ENCODE measurements around the gene LRP3.

The LRP3 gene

GRCh38 chr19:33248954-33249613, 55.0 kb downstream of the LRP3 start:
- Histone ChIP-seq H3K9me3 (ENCODE audit: control insufficient read depth, insufficient read depth, low read length) (peaks cover 22% of the 10 kb centered on the region), H3K4me2 (ENCODE audit: low read length) (no peak overlapping the region), H3K79me2 (ENCODE audit: control insufficient read depth, low read length) (no peaks in the 10 kb centered on the region), H3K36me3 (ENCODE audit: control insufficient read depth, low read length) (no peaks in the 10 kb centered on the region), H3K9me2 (replicated peaks; ENCODE audit: control insufficient read depth, low read length) (no peaks in the 10 kb centered on the region), H3K4me1 (ENCODE audit: control insufficient read depth, low read length) (no peaks in the 10 kb centered on the region), H3F3A (ENCODE audit: control insufficient read depth, insufficient read depth) (no peaks in the 10 kb centered on the region), H3K27ac (ENCODE audit: low read depth, low read length) (no peak overlapping the region), H3K4me3 (ENCODE audit: low read length) (no peak overlapping the region), H3K27me3 (ENCODE audit: control insufficient read depth, low read length) (no peaks in the 10 kb centered on the region), H4K20me1 (ENCODE audit: control insufficient read depth, insufficient read depth, low read depth, low read length) (no peaks in the 10 kb centered on the region)
- TF ChIP-seq CTCF (IDR thresholded peaks at IDR 0.05; ENCODE audit: low read depth, low read length, poor library complexity, severe bottlenecking) (no peak), EZH2phosphoT487 (IDR thresholded peaks at IDR 0.05; ENCODE audit: borderline replicate concordance, low read length) (no peak)

GRCh38 chr19:33249740-33250366, 55.7 kb downstream of the LRP3 start:
- peaks cover 21% of the 10 kb centered on the region for H3K9me3 ChIP-seq (ENCODE audit: control insufficient read depth, insufficient read depth, low read length)
- no peaks in the 10 kb centered on the region for H3F3A ChIP-seq (ENCODE audit: control insufficient read depth, insufficient read depth)
- no peaks in the 10 kb centered on the region for H3K4me1 ChIP-seq (ENCODE audit: control insufficient read depth, low read length)
- H3K4me3 ChIP-seq (ENCODE audit: low read length), result no peak overlapping the region
- H3K27ac ChIP-seq (ENCODE audit: low read depth, low read length), result no peak overlapping the region
- no peaks in the 10 kb centered on the region for H3K36me3 ChIP-seq (ENCODE audit: control insufficient read depth, low read length)
- no peaks in the 10 kb centered on the region for H4K20me1 ChIP-seq (ENCODE audit: control insufficient read depth, insufficient read depth, low read depth, low read length)
- no peaks in the 10 kb centered on the region for H3K79me2 ChIP-seq (ENCODE audit: control insufficient read depth, low read length)
- H3K4me2 ChIP-seq (ENCODE audit: low read length), result no peak overlapping the region
- no peaks in the 10 kb centered on the region for H3K9me2 ChIP-seq (replicated peaks; ENCODE audit: control insufficient read depth, low read length)
- TF ChIP-seq CTCF (IDR thresholded peaks at IDR 0.05; ENCODE audit: low read depth, low read length, poor library complexity, severe bottlenecking) (no peak), EZH2phosphoT487 (IDR thresholded peaks at IDR 0.05; ENCODE audit: borderline replicate concordance, low read length) (no peak)
- H3K27me3 ChIP-seq (ENCODE audit: control insufficient read depth, low read length), result no peaks in the 10 kb centered on the region

- no peaks in the 10 kb centered on the region for H3K36me3 ChIP-seq (ENCODE audit: control insufficient read depth, low read length)
- no peaks in the 10 kb centered on the region for H3K4me1 ChIP-seq (ENCODE audit: control insufficient read depth, low read length)
- no peaks in the 10 kb centered on the region for H3K79me2 ChIP-seq (ENCODE audit: control insufficient read depth, low read length)
- H3K9me3 ChIP-seq (ENCODE audit: control insufficient read depth, insufficient read depth, low read length), result peaks cover 14% of the 10 kb centered on the region
- H3K27ac ChIP-seq (ENCODE audit: low read depth, low read length), result no peak overlapping the region
- no peaks in the 10 kb centered on the region for H3K27me3 ChIP-seq (ENCODE audit: control insufficient read depth, low read length)
- no peak overlapping the region for H3K4me3 ChIP-seq (ENCODE audit: low read length)
- no peak for TF ChIP-seq EZH2phosphoT487 (IDR thresholded peaks at IDR 0.05; ENCODE audit: borderline replicate concordance, low read length)
- TF ChIP-seq CTCF (IDR thresholded peaks at IDR 0.05; ENCODE audit: low read depth, low read length, poor library complexity, severe bottlenecking), result no peak
- H4K20me1 ChIP-seq (ENCODE audit: control insufficient read depth, insufficient read depth, low read depth, low read length), result no peaks in the 10 kb centered on the region
- no peaks in the 10 kb centered on the region for H3K9me2 ChIP-seq (replicated peaks; ENCODE audit: control insufficient read depth, low read length)
- H3K4me2 ChIP-seq (ENCODE audit: low read length), result no peak overlapping the region
- no peaks in the 10 kb centered on the region for H3F3A ChIP-seq (ENCODE audit: control insufficient read depth, insufficient read depth)
Observed at GRCh38 chr19:33250500-33250899, 56.4 kb downstream of the LRP3 start.

Measured in DOHH2 (cell line).